ENCODE measurements around the gene MICAL2.

GRCh38 chr11:12232160-12232559 is 121.8 kb downstream of the MICAL2 start:
- TF ChIP-seq REST (IDR thresholded peaks at IDR 0.05; ENCODE audit: low read depth, low read length) (no peak), RAD21 (IDR thresholded peaks at IDR 0.05; ENCODE audit: insufficient read depth, low read depth, low read length) (no peak), JUND (IDR thresholded peaks at IDR 0.05; ENCODE audit: low read depth, low read length) (no peak), CBX5 (IDR thresholded peaks at IDR 0.05; ENCODE audit: low read depth) (no peak), CTCF (IDR thresholded peaks at IDR 0.05 in 2 of 3, conservative IDR thresholded peaks at IDR 0.05 in 1 of 3; ENCODE audit: control insufficient read depth in 2 of 3, extremely low read depth in 1 of 3, insufficient read depth in 1 of 3, low read depth in 3 of 3, low read length in 3 of 3) (no peak), ELK1 (IDR thresholded peaks at IDR 0.05; ENCODE audit: low read depth, low read length) (no peak), HDAC6 (IDR thresholded peaks at IDR 0.05; ENCODE audit: unreplicated experiment) (no peak), NRF1 (conservative IDR thresholded peaks at IDR 0.05; ENCODE audit: low read depth, low read length) (no peak), EZH2 (IDR thresholded peaks at IDR 0.05; ENCODE audit: borderline replicate concordance, control insufficient read depth, low read depth, low read length) (no peak), ZNF592 (IDR thresholded peaks at IDR 0.05) (no peak), CBX3 (IDR thresholded peaks at IDR 0.05; ENCODE audit: borderline replicate concordance, low read depth) (no peak), POLR2A (IDR thresholded peaks at IDR 0.05; ENCODE audit: low read depth, low read length) (no peak)
